HepG2 (cell line): ENCODE data around the gene WDR31. TPM values are rescaled to one million over a fixed set of nuclear protein-coding genes. Genes with fewer than 3 reads are reported as not detected.

Experiments used
- ATF1 ChIP-seq: IDR thresholded peaks from 2 replicates; pipeline ENCODE4 v1.6.1; 2016; ENCODE audit warnings: mild to moderate bottlenecking, control low read depth
- CSRNP2 ChIP-seq: sonication (generic); formaldehyde crosslinking; conservative IDR thresholded peaks from 2 replicates; pipeline ENCODE4 v1.8.0; 2022; ENCODE audit warnings: low read depth, missing genetic modification reagents
- ELF3 ChIP-seq: IDR thresholded peaks from 2 replicates; pipeline ENCODE4 v1.6.1; 2016; ENCODE audit warnings: missing genetic modification reagents, missing compliant biosample characterization
- ESRRA ChIP-seq: sonication (generic); formaldehyde crosslinking; IDR thresholded peaks from 2 replicates; pipeline ENCODE4 v1.5.1; 2020; ENCODE audit warnings: mild to moderate bottlenecking, low read depth, missing genetic modification reagents
- FOXP1 ChIP-seq, 2 experiments: fragments of 450-650 bp in 1 of 2; IDR thresholded peaks; 2 replicates each; pipeline ENCODE4 v1.6.1; 2017 to 2018; ENCODE audit warnings: antibody characterized with exemption in 1 of 2
- HMG20A ChIP-seq: IDR thresholded peaks from 2 replicates; pipeline ENCODE4 v1.6.1; 2016; ENCODE audit warnings: borderline replicate concordance
- JUND ChIP-seq: sonication (generic); formaldehyde crosslinking; IDR thresholded peaks from 2 replicates; pipeline ENCODE4 v1.8.0; 2022; ENCODE audit warnings: mild to moderate bottlenecking, missing genetic modification reagents
- NCOR1 ChIP-seq: fragments of 200-600 bp; sonication (generic); IDR thresholded peaks from 2 replicates; pipeline ENCODE4 v1.7.0; 2017; ENCODE audit warnings: antibody characterized with exemption, low read length, borderline replicate concordance
- POGK ChIP-seq: sonication (generic); formaldehyde crosslinking; conservative IDR thresholded peaks from 2 replicates; pipeline ENCODE4 v1.8.0; 2022; ENCODE audit warnings: mild to moderate bottlenecking, moderate library complexity, missing genetic modification reagents
- PRPF4 ChIP-seq: fragments of 200-400 bp; formaldehyde crosslinking; IDR thresholded peaks from 2 replicates; pipeline ENCODE4 v1.6.1; 2016; ENCODE audit warnings: low read length, low read depth; ENCODE audit not compliant: poor library complexity, severe bottlenecking
- SP140L ChIP-seq: sonication (generic); formaldehyde crosslinking; IDR thresholded peaks from 2 replicates; pipeline ENCODE4 v1.4.0; 2020; ENCODE audit warnings: missing genetic modification reagents, borderline replicate concordance
- STAG1 ChIP-seq: sonication (generic); formaldehyde crosslinking; IDR thresholded peaks from 2 replicates; pipeline ENCODE4 v1.4.0; 2020; ENCODE audit warnings: missing genetic modification reagents
- WIZ ChIP-seq: sonication (generic); formaldehyde crosslinking; IDR thresholded peaks from 2 replicates; pipeline ENCODE4 v1.5.1; 2020; ENCODE audit warnings: mild to moderate bottlenecking, missing genetic modification reagents
- XRCC5 ChIP-seq: fragments of 200-400 bp; formaldehyde crosslinking; optimal IDR thresholded peaks from 2 replicates; pipeline ENCODE3; 2017; ENCODE audit warnings: mild to moderate bottlenecking, low read length
- ZNF30 ChIP-seq: sonication (generic); formaldehyde crosslinking; IDR thresholded peaks from 2 replicates; pipeline ENCODE4 v1.5.0; 2020; ENCODE audit warnings: mild to moderate bottlenecking, missing genetic modification reagents
- ZNF644 ChIP-seq: IDR thresholded peaks from 2 replicates; pipeline ENCODE4 v1.6.1; 2016; ENCODE audit warnings: low read depth
- ZNF841 ChIP-seq: sonication (generic); formaldehyde crosslinking; IDR thresholded peaks from 2 replicates; pipeline ENCODE4 v1.8.1; 2023; ENCODE audit warnings: missing genetic modification reagents, borderline replicate concordance
- ZNF878 ChIP-seq: sonication (generic); formaldehyde crosslinking; IDR thresholded peaks from 2 replicates; pipeline ENCODE4 v1.8.1; 2023; ENCODE audit warnings: mild to moderate bottlenecking, missing genetic modification reagents, moderate library complexity
- ZUFSP ChIP-seq: sonication (generic); formaldehyde crosslinking; IDR thresholded peaks from 2 replicates; pipeline ENCODE4 v1.9.0; 2021; ENCODE audit warnings: missing genetic modification reagents, mild to moderate bottlenecking, borderline replicate concordance
- polyA plus RNA-seq, 8 experiments: library from polyadenylated mRNA; depleted of rRNA in 3 of 8; stranded (reverse) in 7 of 8; unstranded in 1 of 8; fragments of >200 nt; fragmentation: Illumina TruSeq in 4 of 8; extraction: Trizol in 4 of 8; gene quantifications; 2 replicates each; pipeline versions ENCODE4 v1.2.1 to v1.2.3, GENCODE V29; 2011 to 2016; ENCODE audit warnings: low read depth in 4 of 8, missing spikeins in 1 of 8, mixed read lengths in 1 of 8; ENCODE audit not compliant: insufficient read depth in 1 of 8
- total RNA-seq, 5 experiments: library from RNA; depleted of rRNA; stranded (reverse); fragments of >200 nt; fragmentation: Illumina TruSeq; extraction: Trizol; gene quantifications; 2 replicates each; pipeline ENCODE4 v1.2.3, GENCODE V29; 2016; ENCODE audit warnings: low read depth in 1 of 5
- TF ChIP-seq, protein P1 (sequence below): IDR thresholded peaks from 2 replicates; pipeline ENCODE4 v1.6.1; 2016; ENCODE audit warnings: missing genetic modification reagents, missing compliant biosample characterization
- TF ChIP-seq, protein P2 (sequence below): sonication (generic); formaldehyde crosslinking; conservative IDR thresholded peaks from 2 replicates; pipeline ENCODE4 v1.4.0; 2020; ENCODE audit warnings: mild to moderate bottlenecking, missing genetic modification reagents, moderate library complexity

WDR31 gene
- total and polyA plus RNA-seq, 2 of the 13 experiments (the other 11 are each of a cell fraction or from before 2014, with no cell fraction given), result 0.33 to 1.7 TPM

DNA sequence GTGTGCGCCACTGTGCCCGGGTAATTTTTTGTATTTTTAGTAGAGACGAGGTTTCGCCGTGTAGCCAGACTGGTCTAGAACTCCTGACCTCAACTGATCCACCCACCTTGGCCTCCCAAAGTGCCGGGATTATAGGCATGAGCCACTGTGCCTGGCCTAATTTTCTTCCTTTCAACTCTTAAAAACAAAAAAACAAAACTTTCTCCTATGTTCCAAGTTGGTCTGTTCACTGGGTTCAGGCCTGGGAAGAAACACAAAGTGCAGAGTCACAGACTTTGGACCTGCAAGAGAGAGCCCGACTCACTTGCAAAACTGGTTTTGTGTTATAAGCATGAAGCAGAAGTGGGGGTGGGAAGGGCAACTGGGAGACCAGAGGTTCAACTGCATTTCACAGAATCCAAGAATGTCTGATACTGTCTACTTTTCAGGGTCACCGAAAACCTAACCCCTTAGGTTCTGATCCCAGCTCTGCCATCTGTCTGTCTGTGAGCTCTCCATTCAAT lies 41.9 kb upstream of the WDR31 start (continued):
- no peak for TF ChIP-seq ZNF30 (CRISPR knock-in tag)
- TF ChIP-seq STAG1 (CRISPR knock-in tag), result no peak
- no peak for TF ChIP-seq ZUFSP (CRISPR knock-in tag)
- TF ChIP-seq NCOR1, result peak; percentile 92
- TF ChIP-seq, protein P1, sequence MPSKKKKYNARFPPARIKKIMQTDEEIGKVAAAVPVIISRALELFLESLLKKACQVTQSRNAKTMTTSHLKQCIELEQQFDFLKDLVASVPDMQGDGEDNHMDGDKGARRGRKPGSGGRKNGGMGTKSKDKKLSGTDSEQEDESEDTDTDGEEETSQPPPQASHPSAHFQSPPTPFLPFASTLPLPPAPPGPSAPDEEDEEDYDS, result peak; percentile 62; the same call in 1 of the 2 replicates
- no peak for TF ChIP-seq CSRNP2 (CRISPR knock-in tag)
- 0 out of 2 replicates have a peak, but pooled peaks have one; percentile 34 for TF ChIP-seq POGK (CRISPR knock-in tag)
- no peak for TF ChIP-seq PRPF4
- 0 out of 2 replicates have a peak, but pooled peaks have one; percentile 41 for TF ChIP-seq ESRRA (CRISPR knock-in tag)
- TF ChIP-seq ZNF878 (CRISPR knock-in tag), result no peak
- peak; percentile 77 for TF ChIP-seq ZNF644 (CRISPR knock-in tag)
- peak; percentile 43 for TF ChIP-seq ELF3 (CRISPR knock-in tag)
- TF ChIP-seq SP140L (CRISPR knock-in tag), result no peak
- 0 out of 2 replicates have a peak, but pooled peaks have one; percentile 39 for TF ChIP-seq ATF1 (CRISPR knock-in tag)
- no peak for TF ChIP-seq FOXP1 (IDR thresholded peaks at IDR 0.05)
- TF ChIP-seq FOXP1 (CRISPR knock-in tag; IDR thresholded peaks at IDR 0.05), result peak; percentile 54; the same call in 1 of the 2 replicates
- no peak for TF ChIP-seq ZNF841 (CRISPR knock-in tag)
- peak; percentile 23 for TF ChIP-seq XRCC5
- no peak for TF ChIP-seq JUND (CRISPR knock-in tag)
- TF ChIP-seq WIZ (CRISPR knock-in tag), result no peak
- TF ChIP-seq HMG20A, result peak; percentile 65; the same call in 1 of the 2 replicates
- TF ChIP-seq, protein P2, sequence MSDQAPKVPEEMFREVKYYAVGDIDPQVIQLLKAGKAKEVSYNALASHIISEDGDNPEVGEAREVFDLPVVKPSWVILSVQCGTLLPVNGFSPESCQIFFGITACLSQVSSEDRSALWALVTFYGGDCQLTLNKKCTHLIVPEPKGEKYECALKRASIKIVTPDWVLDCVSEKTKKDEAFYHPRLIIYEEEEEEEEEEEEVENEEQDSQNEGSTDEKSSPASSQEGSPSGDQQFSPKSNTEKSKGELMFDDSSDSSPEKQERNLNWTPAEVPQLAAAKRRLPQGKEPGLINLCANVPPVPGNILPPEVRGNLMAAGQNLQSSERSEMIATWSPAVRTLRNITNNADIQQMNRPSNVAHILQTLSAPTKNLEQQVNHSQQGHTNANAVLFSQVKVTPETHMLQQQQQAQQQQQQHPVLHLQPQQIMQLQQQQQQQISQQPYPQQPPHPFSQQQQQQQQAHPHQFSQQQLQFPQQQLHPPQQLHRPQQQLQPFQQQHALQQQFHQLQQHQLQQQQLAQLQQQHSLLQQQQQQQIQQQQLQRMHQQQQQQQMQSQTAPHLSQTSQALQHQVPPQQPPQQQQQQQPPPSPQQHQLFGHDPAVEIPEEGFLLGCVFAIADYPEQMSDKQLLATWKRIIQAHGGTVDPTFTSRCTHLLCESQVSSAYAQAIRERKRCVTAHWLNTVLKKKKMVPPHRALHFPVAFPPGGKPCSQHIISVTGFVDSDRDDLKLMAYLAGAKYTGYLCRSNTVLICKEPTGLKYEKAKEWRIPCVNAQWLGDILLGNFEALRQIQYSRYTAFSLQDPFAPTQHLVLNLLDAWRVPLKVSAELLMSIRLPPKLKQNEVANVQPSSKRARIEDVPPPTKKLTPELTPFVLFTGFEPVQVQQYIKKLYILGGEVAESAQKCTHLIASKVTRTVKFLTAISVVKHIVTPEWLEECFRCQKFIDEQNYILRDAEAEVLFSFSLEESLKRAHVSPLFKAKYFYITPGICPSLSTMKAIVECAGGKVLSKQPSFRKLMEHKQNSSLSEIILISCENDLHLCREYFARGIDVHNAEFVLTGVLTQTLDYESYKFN, result peak; percentile 97
